Parathyroid adenoma (tissue), 2 donors: Measurements from ENCODE around the gene BRMS1.

ENCODE experiments used
- H2AFZ ChIP-seq: fragments of 300-600 bp; sonication (generic); one replicate; pipeline ENCODE4 v1.7.0; 2017; ENCODE audit warnings: antibody characterized with exemption, mild to moderate bottlenecking
- H3K27ac ChIP-seq: fragments of 300-600 bp; sonication (generic); one replicate; pipeline ENCODE4 v1.7.0; 2017
- H3K27me3 ChIP-seq: fragments of 300-600 bp; sonication (generic); one replicate; pipeline ENCODE4 v1.7.0; 2017; ENCODE audit warnings: low read length; ENCODE audit not compliant: control insufficient read depth, insufficient read depth
- H3K36me3 ChIP-seq: fragments of 300-600 bp; sonication (generic); one replicate; pipeline ENCODE4 v1.7.0; 2017; ENCODE audit warnings: low read length; ENCODE audit not compliant: control insufficient read depth, insufficient read depth
- H3K4me1 ChIP-seq: fragments of 300-600 bp; sonication (generic); one replicate; pipeline ENCODE4 v1.7.0; 2017; ENCODE audit warnings: control low read depth
- H3K4me2 ChIP-seq: fragments of 300-600 bp; sonication (generic); one replicate; pipeline ENCODE4 v1.7.0; 2017; ENCODE audit warnings: low read length
- H3K4me3 ChIP-seq: fragments of 300-600 bp; sonication (generic); one replicate; pipeline ENCODE4 v1.7.0; 2017; ENCODE audit warnings: low read depth, low read length
- H3K79me2 ChIP-seq: fragments of 300-600 bp; sonication (generic); one replicate; pipeline ENCODE4 v1.7.0; 2017; ENCODE audit warnings: control low read depth
- H3K9ac ChIP-seq: fragments of 300-600 bp; sonication (generic); one replicate; pipeline ENCODE4 v1.7.0; 2017; ENCODE audit warnings: mild to moderate bottlenecking
- H3K9me3 ChIP-seq: fragments of 300-600 bp; sonication (generic); one replicate; pipeline ENCODE4 v1.7.0; 2017; ENCODE audit warnings: low read length; ENCODE audit not compliant: control insufficient read depth
- TF ChIP-seq, protein P1 (sequence below): fragments of 300-600 bp; sonication (generic); IDR thresholded peaks from one replicate; pipeline ENCODE4 v1.7.0; 2017; ENCODE audit warnings: antibody characterized with exemption, mild to moderate bottlenecking
- donor health status: primary hyperparathyroidism.

BRMS1 gene

DNA sequence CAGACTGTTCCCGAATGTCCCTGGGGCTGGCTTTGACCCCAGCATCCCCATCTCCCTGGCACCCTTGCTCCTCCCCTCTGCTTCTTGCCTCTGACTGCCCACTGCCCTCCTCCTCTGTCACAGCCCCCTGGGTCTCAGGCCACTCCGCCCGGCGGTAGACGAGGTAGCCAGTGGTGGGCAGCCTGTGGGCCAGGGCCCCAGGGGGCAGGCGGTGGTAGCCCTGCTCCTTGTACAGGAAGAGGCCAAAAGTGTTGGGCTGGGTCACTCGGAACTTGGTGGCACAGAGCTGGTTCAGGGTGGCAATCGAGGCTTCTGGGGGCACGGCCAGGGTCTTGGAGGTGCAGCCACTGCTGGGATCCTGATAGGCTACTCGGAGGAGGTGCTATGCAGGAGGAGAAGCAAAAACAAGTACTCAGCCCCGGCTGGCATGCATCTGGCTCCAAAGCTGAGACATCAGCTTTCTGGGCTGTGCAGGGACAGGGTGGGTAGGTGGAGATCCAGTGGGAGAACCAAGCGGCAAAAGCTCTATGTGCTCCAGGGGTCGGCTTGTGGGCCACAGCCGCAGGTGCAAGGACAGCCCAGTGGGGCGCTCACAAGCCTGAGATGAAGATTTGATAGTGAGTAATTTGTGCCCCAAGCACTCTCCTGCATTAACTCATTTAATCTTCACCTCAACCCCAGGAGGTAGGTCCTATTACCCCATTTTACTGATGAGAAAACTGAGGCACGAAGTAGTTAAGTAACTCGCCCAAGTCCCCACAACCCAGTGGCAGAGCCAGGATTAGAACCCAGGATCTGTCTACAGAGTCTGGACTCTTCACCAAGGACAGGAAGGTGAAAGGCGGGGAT, 12.3 kb downstream of the BRMS1 start:
- no peak overlapping the region for H3K27ac ChIP-seq
- H3K9me3 ChIP-seq: no peaks in the 10 kb centered on the region
- H3K9ac ChIP-seq: no peak overlapping the region
- H3K36me3 ChIP-seq: no peaks in the 10 kb centered on the region
- H3K4me2 ChIP-seq: no peak overlapping the region
- no peak overlapping the region for H3K4me3 ChIP-seq
- H2AFZ ChIP-seq: no peak overlapping the region
- TF ChIP-seq, protein P1, sequence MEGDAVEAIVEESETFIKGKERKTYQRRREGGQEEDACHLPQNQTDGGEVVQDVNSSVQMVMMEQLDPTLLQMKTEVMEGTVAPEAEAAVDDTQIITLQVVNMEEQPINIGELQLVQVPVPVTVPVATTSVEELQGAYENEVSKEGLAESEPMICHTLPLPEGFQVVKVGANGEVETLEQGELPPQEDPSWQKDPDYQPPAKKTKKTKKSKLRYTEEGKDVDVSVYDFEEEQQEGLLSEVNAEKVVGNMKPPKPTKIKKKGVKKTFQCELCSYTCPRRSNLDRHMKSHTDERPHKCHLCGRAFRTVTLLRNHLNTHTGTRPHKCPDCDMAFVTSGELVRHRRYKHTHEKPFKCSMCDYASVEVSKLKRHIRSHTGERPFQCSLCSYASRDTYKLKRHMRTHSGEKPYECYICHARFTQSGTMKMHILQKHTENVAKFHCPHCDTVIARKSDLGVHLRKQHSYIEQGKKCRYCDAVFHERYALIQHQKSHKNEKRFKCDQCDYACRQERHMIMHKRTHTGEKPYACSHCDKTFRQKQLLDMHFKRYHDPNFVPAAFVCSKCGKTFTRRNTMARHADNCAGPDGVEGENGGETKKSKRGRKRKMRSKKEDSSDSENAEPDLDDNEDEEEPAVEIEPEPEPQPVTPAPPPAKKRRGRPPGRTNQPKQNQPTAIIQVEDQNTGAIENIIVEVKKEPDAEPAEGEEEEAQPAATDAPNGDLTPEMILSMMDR: no peak
- no peaks in the 10 kb centered on the region for H3K27me3 ChIP-seq
- H3K4me1 ChIP-seq: no peaks in the 10 kb centered on the region
- H3K79me2 ChIP-seq: no peaks in the 10 kb centered on the region

DNA sequence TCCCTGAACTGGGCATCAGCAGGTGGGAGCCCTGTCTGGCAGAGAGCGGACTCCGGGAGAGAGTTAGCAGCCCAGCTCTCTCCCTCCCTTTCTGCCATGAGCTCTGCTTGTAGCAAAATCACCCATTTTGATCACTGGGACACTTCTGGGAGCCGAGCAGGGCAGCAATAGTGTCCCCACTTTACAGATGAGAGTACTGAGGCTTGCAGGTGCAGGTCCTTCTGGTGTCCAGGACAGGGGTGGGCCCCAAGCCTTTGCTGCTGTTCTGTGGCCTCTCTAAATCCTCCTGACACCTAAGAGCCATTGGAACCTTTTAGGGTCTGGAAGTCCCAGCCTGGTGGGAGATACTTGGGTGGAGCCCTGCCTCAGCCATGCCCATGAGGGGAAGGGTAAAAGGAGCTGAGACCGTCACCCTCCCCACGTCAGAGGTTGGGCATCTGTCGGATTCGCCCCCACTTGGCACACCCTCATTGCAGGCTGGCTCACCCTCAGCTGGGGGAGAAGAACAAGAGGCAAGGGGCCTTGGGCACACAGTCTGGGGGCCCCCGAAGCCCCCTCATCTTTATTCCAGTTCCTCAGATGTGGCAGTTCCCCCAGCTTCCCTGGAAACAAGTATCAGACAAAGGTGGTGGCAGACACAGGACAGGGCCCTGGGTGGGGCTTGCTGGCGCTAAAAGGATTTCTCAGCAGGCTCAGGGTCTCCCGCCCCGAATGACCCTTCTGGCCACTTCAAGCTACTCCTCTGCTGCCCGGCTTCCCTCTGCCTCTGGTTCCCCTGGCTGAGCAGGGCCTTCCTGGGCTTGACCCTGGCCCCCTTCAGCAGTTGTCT, 13.1 kb downstream of the BRMS1 start:
- no peak overlapping the region for H3K4me3 ChIP-seq
- H3K27ac ChIP-seq: no peak overlapping the region
- TF ChIP-seq, protein P1: no peak
- no peaks in the 10 kb centered on the region for H3K9me3 ChIP-seq
- no peak overlapping the region for H3K9ac ChIP-seq
- H3K4me1 ChIP-seq: no peaks in the 10 kb centered on the region
- H2AFZ ChIP-seq: no peak overlapping the region
- H3K36me3 ChIP-seq: no peaks in the 10 kb centered on the region
- H3K79me2 ChIP-seq: no peaks in the 10 kb centered on the region
- H3K27me3 ChIP-seq: no peaks in the 10 kb centered on the region
- no peak overlapping the region for H3K4me2 ChIP-seq

GRCh38 chr11:66330931-66331330, 14.0 kb downstream of the BRMS1 start:
- TF ChIP-seq, protein P1: no peak

GRCh38 chr11:66329165-66329673, 15.7 kb downstream of the BRMS1 start:
- Histone ChIP-seq H3K27ac (no peak overlapping the region), H3K79me2 (no peaks in the 10 kb centered on the region), H3K9me3 (no peaks in the 10 kb centered on the region), H3K4me2 (no peak overlapping the region), H3K4me1 (no peaks in the 10 kb centered on the region), H3K27me3 (no peaks in the 10 kb centered on the region), H2AFZ (no peak overlapping the region), H3K36me3 (no peaks in the 10 kb centered on the region), H3K4me3 (no peak overlapping the region), H3K9ac (no peak overlapping the region)
- TF ChIP-seq, protein P1: no peak

More at GRCh38 chr11:66330931-66331330, 14.0 kb downstream of the BRMS1 start:
- H2AFZ ChIP-seq: no peak overlapping the region
- H3K9me3 ChIP-seq: no peaks in the 10 kb centered on the region
- no peak overlapping the region for H3K9ac ChIP-seq
- no peaks in the 10 kb centered on the region for H3K36me3 ChIP-seq
- no peak overlapping the region for H3K4me2 ChIP-seq
- H3K4me3 ChIP-seq: no peak overlapping the region
- H3K27ac ChIP-seq: no peak overlapping the region
- no peaks in the 10 kb centered on the region for H3K27me3 ChIP-seq
- no peaks in the 10 kb centered on the region for H3K79me2 ChIP-seq
- H3K4me1 ChIP-seq: no peaks in the 10 kb centered on the region
